MG63 (cell line): ENCODE data around the gene FOSL2. TPM values are rescaled to one million over a fixed set of nuclear protein-coding genes. Genes with fewer than 3 reads are reported as not detected.
A peak's percentile ranks its signal among the peaks of the same experiment; 100 is the strongest.

Experiments used
- DNase-seq: peaks from one replicate; pipeline ENCODE4 v3.0.0-alpha.2; 2020
- H3K27me3 ChIP-seq: fragments of 250-450 bp; sonication (Bioruptor Pico); 2 replicates; pipeline ENCODE4 v1.5.1; 2020; ENCODE audit warnings: mild to moderate bottlenecking, moderate library complexity
- H3K36me3 ChIP-seq: fragments of 250-450 bp; sonication (Bioruptor Pico); 2 replicates; pipeline ENCODE4 v1.5.1; 2020; ENCODE audit warnings: mild to moderate bottlenecking, moderate library complexity
- H3K4me3 ChIP-seq: fragments of 250-450 bp; sonication (Bioruptor Pico); 2 replicates; pipeline ENCODE4 v1.5.1; 2020; ENCODE audit warnings: mild to moderate bottlenecking, moderate library complexity
- H3K9me3 ChIP-seq: fragments of 250-450 bp; sonication (Bioruptor Pico); 2 replicates; pipeline ENCODE4 v1.5.1; 2020; ENCODE audit warnings: mild to moderate bottlenecking, moderate library complexity
- total RNA-seq: library from RNA; depleted of rRNA; stranded (reverse); fragments of >200 nt; shearing (Covaris generic); gene quantifications from 2 replicates; pipeline ENCODE4 v1.2.3, GENCODE V29; 2014; ENCODE audit warnings: low replicate concordance

FOSL2 gene
- total RNA-seq, 1 experiment from 2014 or later: 46.9 TPM

DNA sequence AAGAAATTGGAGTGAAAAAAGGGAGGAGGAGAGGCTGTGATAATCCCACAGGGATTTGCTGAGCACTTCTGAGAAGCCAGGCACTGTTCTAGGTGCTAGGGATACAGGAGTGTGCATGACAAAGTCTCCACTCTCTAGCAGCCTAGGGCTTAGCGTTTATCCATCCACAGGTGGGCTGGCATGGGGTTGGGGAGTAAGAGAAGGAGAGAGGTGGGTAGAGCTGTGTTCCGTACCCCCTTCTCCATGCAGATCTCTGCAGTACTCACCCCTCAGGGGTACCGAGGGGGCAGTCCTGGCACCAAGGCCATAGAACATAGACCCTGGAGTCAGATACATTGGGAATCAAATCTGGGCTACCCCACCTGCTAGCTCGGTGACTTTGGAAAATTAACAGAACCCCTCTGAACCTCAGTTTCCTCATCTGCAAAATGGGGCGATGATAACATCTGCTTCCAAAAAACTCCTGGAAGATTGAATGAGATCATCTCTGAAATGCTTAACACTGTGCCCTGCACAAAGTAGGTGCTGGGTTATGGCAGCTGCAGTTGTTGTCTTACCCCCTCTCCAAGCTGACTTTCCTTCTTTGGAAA lies 18.6 kb downstream of the FOSL2 start:
- Histone ChIP-seq H3K36me3 (peaks cover 96% of the 10 kb centered on the region), H3K9me3 (no peaks in the 10 kb centered on the region), H3K4me3 (no peak overlapping the region), H3K27me3 (no peaks in the 10 kb centered on the region)
- no peak for DNase-seq

- Histone ChIP-seq H3K4me3 (no peak overlapping the region), H3K36me3 (peaks cover 94% of the 10 kb centered on the region), H3K27me3 (no peaks in the 10 kb centered on the region), H3K9me3 (no peaks in the 10 kb centered on the region)
- no peak for DNase-seq
These were observed 19.4 kb downstream of the FOSL2 start for GRCh38 chr2:28411956-28412609.

- Histone ChIP-seq H3K36me3 (peaks cover 92% of the 10 kb centered on the region), H3K9me3 (no peaks in the 10 kb centered on the region), H3K27me3 (no peaks in the 10 kb centered on the region), H3K4me3 (no peak overlapping the region)
- DNase-seq: no peak
These were observed 20.0 kb downstream of the FOSL2 start for GRCh38 chr2:28412625-28413151.

DNA sequence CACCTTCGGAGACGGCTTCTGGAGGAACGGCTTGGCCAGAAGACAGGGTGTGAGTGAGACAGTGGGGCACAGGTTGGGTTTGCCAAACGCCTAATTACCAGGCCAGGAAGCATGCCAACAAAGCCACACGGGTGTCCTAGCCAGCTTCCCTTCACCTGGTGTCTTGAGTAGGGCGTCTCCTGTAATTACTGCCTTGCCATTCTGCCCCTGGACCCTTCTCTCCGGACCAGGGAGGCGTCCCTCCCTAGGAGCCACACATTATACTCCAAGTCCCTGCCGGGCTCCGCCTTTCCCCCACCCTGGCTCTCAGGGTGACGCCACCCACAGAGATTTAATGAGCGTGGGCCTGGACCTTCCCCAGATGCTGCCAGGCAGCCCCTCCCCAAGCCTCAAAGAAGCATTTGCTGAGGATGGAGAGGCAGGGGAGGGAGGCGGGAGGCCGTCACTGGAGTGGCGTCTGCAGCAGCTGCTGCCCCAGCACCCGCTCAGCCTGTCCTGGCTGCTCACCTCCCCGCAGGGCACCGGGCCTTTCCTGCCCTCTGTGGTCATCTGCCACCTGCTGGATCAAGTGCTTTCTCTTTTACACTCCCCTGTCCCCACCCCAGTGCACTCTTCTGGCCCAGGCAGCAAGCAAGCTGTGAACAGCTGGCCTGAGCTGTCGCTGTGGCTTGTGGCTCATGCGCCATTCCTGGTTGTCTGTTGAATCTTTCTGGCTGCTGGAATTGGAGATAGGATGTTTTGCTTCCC lies 20.7 kb downstream of the FOSL2 start:
- Histone ChIP-seq H3K9me3 (no peaks in the 10 kb centered on the region), H3K4me3 (no peak overlapping the region), H3K27me3 (no peaks in the 10 kb centered on the region), H3K36me3 (peaks cover 91% of the 10 kb centered on the region)
- DNase-seq: peak; percentile 42

GRCh38 chr2:28413899-28414295 lies 21.2 kb downstream of the FOSL2 start:
- no peak overlapping the region for H3K4me3 ChIP-seq
- H3K36me3 ChIP-seq: peaks cover 88% of the 10 kb centered on the region
- no peak for DNase-seq
- H3K9me3 ChIP-seq: no peaks in the 10 kb centered on the region
- no peaks in the 10 kb centered on the region for H3K27me3 ChIP-seq

DNA sequence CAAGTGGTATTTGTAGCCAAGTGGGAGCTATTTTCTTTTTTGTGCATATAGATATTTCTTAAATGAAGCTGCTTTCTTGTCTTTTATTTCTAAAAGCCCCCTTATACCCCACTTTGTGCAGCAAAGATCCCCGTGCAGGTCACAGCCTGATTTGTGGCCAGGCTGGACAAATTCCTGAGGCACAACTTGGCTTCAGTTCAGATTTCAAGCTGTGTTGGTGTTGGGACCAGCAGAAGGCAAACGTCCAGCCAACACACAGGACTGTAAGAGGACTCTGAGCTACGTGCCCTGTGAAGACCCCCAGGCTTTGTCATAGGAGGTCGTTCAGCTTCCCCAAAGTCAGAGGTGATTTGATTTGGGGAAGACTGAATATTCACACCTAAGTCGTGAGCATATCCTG lies 21.9 kb downstream of the FOSL2 start:
- H3K4me3 ChIP-seq: no peak overlapping the region
- peaks cover 86% of the 10 kb centered on the region for H3K36me3 ChIP-seq
- H3K27me3 ChIP-seq: no peaks in the 10 kb centered on the region
- DNase-seq: no peak
- no peaks in the 10 kb centered on the region for H3K9me3 ChIP-seq

DNA sequence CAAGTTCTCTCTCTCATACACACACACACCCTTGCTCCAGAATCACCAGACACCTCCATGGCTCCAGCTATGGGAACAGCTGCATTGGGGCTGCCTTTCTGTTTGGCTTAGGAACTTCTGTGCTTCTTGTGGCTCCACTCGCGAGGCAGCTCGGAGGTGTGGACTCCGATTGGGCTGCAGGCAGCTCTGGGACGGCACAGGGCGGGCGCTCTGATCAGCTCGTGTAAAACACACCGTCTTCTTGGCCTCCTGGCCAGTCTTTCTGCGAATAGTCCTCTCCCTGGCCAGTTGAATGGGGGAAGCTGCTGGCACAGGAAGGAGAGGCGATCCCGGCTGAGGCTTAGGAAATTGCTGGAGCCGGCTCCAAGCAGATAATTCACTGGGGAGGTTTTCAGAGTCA lies 22.4 kb downstream of the FOSL2 start:
- H3K27me3 ChIP-seq: no peaks in the 10 kb centered on the region
- peaks cover 85% of the 10 kb centered on the region for H3K36me3 ChIP-seq
- H3K9me3 ChIP-seq: no peaks in the 10 kb centered on the region
- no peak overlapping the region for H3K4me3 ChIP-seq
- no peak for DNase-seq

DNA sequence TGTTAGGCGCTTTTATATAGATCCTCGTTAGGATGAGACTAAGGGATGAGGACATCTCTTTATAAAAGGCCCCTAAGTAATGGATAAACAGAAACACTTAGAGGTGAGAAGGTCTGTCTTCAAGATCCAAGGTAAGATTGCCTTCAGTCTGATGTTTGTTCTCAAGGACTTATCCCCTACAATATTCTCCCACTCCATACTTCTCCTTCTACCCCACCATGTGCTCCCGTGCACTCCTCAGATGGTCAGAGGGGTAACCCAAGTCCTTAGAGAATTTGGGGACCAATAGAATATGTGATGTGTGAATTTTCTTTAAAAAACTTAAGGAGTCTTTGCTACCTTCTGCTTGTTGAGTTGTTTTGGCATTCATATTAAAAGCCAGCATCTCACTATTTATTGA lies 23.1 kb downstream of the FOSL2 start:
- Histone ChIP-seq H3K27me3 (no peaks in the 10 kb centered on the region), H3K4me3 (no peak overlapping the region), H3K9me3 (no peaks in the 10 kb centered on the region), H3K36me3 (peaks cover 83% of the 10 kb centered on the region)
- no peak for DNase-seq

GRCh38 chr2:28419003-28419402 lies 26.3 kb downstream of the FOSL2 start:
- no peaks in the 10 kb centered on the region for H3K27me3 ChIP-seq
- DNase-seq: no peak
- peaks cover 61% of the 10 kb centered on the region for H3K36me3 ChIP-seq
- H3K9me3 ChIP-seq: no peaks in the 10 kb centered on the region
- H3K4me3 ChIP-seq: no peak overlapping the region

DNA sequence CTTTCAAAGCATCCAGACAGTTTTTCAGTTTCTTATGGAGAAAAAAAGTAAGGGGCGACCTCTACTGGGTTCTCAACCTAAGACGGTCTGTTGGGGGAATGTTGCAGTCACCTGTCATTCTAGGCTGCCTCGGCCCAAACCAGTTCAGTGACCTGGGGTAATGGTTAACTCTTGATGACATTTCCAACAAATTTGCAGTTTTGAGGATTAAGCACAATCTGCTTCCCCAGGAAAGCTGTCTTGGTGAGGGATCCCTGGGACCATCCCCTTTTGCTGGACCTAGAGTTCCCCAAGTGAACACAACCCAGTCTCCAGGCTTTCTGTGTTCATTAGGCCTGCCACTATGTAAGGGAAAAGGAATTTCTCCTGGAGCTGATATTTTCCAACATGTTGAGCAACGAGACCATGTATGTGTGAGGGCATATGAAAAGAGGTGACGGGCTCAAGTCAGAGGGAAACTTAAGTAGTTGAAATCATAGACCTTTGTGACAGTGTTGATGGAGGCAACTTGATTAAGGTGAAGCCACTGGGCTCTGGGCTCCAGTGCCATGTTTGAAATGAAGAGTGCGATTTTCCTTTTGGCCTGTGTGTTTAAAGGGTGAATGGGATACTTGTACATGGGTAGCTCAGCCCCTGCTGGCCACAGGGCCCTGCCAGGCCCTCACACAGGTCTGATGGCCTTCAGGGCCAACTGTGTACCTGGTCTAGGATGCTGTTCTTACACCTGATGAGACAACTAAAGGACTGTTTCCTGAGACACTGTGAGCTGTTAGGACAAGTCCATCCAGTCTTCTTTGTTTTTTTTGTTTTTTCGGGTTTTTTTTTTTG lies 27.0 kb downstream of the FOSL2 start:
- peaks cover 55% of the 10 kb centered on the region for H3K36me3 ChIP-seq
- H3K9me3 ChIP-seq: no peaks in the 10 kb centered on the region
- DNase-seq: no peak
- no peak overlapping the region for H3K4me3 ChIP-seq
- H3K27me3 ChIP-seq: no peaks in the 10 kb centered on the region

- H3K36me3 ChIP-seq: peaks cover 44% of the 10 kb centered on the region
- DNase-seq: no peak
- no peaks in the 10 kb centered on the region for H3K27me3 ChIP-seq
- no peaks in the 10 kb centered on the region for H3K9me3 ChIP-seq
- H3K4me3 ChIP-seq: no peak overlapping the region
These were observed 28.1 kb downstream of the FOSL2 start for GRCh38 chr2:28420722-28421121.

GRCh38 chr2:28422908-28423741 lies 30.5 kb downstream of the FOSL2 start:
- no peak for DNase-seq
- no peak overlapping the region for H3K4me3 ChIP-seq
- H3K27me3 ChIP-seq: no peaks in the 10 kb centered on the region
- H3K9me3 ChIP-seq: no peaks in the 10 kb centered on the region
- peaks cover 27% of the 10 kb centered on the region for H3K36me3 ChIP-seq

GRCh38 chr2:28423856-28424605 lies 31.4 kb downstream of the FOSL2 start:
- no peaks in the 10 kb centered on the region for H3K9me3 ChIP-seq
- no peak for DNase-seq
- H3K27me3 ChIP-seq: no peaks in the 10 kb centered on the region
- H3K4me3 ChIP-seq: no peak overlapping the region
- H3K36me3 ChIP-seq: peaks cover 22% of the 10 kb centered on the region

DNA sequence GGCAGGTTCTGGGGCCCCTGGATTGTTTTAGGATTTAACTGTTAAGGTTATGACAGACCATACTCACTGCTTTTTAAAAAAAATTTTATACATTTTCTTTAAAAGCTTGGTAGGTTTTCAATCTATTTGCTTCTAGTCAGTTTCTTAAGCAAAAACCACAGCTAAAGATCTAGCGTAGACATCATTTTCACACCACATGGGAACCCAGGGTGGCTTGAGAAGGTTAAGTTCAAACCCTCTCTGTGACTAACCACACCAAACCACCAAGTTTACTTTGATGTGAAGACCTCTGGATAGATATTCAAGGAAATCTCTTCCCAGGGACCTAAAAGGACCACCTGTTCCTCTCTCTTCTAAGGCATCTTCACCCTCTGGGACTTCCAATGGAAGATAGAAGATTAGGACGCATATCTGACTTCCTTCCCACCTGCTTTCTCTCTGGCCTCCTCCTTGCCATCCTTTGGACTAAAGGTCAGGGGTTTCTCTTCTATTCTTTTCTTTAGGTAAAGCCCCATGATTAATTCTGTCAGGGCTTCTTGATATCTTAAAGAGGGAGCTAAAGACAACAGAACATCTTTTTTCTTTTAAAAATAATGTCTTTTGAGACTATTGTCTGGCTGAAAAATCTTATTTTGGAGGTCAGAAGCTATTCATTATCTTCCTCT lies 32.3 kb downstream of the FOSL2 start:
- Histone ChIP-seq H3K4me3 (no peak overlapping the region), H3K27me3 (no peaks in the 10 kb centered on the region), H3K36me3 (peaks cover 15% of the 10 kb centered on the region), H3K9me3 (no peaks in the 10 kb centered on the region)
- no peak for DNase-seq

GRCh38 chr2:28425464-28425835 lies 32.8 kb downstream of the FOSL2 start:
- H3K36me3 ChIP-seq: peaks cover 12% of the 10 kb centered on the region
- no peaks in the 10 kb centered on the region for H3K27me3 ChIP-seq
- H3K9me3 ChIP-seq: no peaks in the 10 kb centered on the region
- no peak for DNase-seq
- H3K4me3 ChIP-seq: no peak overlapping the region
